ENCODE measurements around the gene P2RX4. TPM values are rescaled to one million over a fixed set of nuclear protein-coding genes. Genes with fewer than 3 reads are reported as not detected.

P2RX4 gene
- total RNA-seq, 1 experiment from 2014 or later, result 40.4 TPM

- Mint-ChIP-seq H3K27me3 (ENCODE audit: insufficient read depth, unreplicated experiment) (no peaks in the 10 kb centered on the region), H3K9me3 (ENCODE audit: unreplicated experiment) (no peaks in the 10 kb centered on the region), H3K4me3 (ENCODE audit: unreplicated experiment) (no peak overlapping the region), H3K4me1 (ENCODE audit: low read depth, unreplicated experiment) (no peaks in the 10 kb centered on the region), H3K27ac (ENCODE audit: unreplicated experiment) (no peak overlapping the region), H3K36me3 (ENCODE audit: insufficient read depth, unreplicated experiment) (no peaks in the 10 kb centered on the region)
- intact Hi-C loops (cut with micrococcal nuclease; ENCODE audit: unreplicated experiment), result no loop called here
- H3K36me3 ChIP-seq (ENCODE audit: control insufficient read depth, insufficient read depth, low read length), result no peaks in the 10 kb centered on the region
- no peaks in the 10 kb centered on the region for H3K9me3 ChIP-seq
- no peak overlapping the region for H3K4me3 ChIP-seq (ENCODE audit: low read depth, low read length)
- TF ChIP-seq, protein P1, sequence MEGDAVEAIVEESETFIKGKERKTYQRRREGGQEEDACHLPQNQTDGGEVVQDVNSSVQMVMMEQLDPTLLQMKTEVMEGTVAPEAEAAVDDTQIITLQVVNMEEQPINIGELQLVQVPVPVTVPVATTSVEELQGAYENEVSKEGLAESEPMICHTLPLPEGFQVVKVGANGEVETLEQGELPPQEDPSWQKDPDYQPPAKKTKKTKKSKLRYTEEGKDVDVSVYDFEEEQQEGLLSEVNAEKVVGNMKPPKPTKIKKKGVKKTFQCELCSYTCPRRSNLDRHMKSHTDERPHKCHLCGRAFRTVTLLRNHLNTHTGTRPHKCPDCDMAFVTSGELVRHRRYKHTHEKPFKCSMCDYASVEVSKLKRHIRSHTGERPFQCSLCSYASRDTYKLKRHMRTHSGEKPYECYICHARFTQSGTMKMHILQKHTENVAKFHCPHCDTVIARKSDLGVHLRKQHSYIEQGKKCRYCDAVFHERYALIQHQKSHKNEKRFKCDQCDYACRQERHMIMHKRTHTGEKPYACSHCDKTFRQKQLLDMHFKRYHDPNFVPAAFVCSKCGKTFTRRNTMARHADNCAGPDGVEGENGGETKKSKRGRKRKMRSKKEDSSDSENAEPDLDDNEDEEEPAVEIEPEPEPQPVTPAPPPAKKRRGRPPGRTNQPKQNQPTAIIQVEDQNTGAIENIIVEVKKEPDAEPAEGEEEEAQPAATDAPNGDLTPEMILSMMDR (IDR thresholded peaks at IDR 0.05; ENCODE audit: insufficient read depth in 1 of 2, low read depth in 1 of 2, low read length in 1 of 2, severe bottlenecking in 1 of 2, unreplicated experiment in 1 of 2), result no peak
- POLR2A ChIA-PET, result interaction anchor here (0.7 kb wide), 1 partner anchor 37 kb away, joined by 8 read pairs; no protein-coding TSS in a partner anchor
- CTCF ChIA-PET, result no interaction called here
- DNase-seq, result no peak
- H3K27me3 ChIP-seq (replicated peaks; ENCODE audit: control insufficient read depth, insufficient read depth, low read length), result no peaks in the 10 kb centered on the region
- BruUV-seq (replicated peaks), result no TSS peak
- H3K4me1 ChIP-seq, result peaks cover 2% of the 10 kb centered on the region; the same call in 1 of the 2 replicates
Measured at GRCh38 chr12:121181181-121181580, 28.7 kb upstream of the P2RX4 start.

DNA sequence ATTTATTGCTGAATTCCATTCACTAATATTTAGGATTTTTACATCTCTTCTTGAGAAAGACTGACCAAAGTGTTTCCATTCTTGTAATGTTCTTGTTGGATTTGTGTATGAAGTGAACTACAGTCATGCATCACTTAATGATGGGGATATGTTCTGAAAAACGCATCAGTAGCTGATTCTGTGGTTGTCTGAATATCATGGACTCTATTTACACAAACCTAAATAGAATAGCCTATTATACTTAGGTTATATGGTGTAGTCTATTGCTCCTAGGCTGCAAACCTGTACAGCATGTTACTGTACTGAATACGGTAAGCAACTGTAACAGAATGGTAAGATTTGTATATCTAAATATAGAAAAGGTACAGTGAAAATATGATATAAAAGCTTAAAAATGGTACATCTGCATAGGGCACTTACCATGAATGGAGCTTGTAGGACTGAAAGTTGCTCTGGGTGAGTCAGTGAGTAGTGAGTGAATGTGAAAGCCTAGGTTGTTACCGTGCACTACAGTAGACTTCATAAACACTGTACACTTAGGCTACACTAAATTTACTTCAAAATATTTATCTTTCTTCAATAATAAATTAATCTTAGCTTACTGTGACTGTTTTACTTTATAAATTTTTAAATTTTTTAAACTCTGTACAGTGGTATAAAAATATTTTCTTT is 27.6 kb upstream of the P2RX4 start:
- no peaks in the 10 kb centered on the region for H3K9me3 ChIP-seq
- BruUV-seq (replicated peaks), result no TSS peak
- POLR2A ChIA-PET, result no interaction called here
- TF ChIP-seq, protein P1 (IDR thresholded peaks at IDR 0.05; ENCODE audit: insufficient read depth in 1 of 2, low read depth in 1 of 2, low read length in 1 of 2, severe bottlenecking in 1 of 2, unreplicated experiment in 1 of 2), result no peak
- no peaks in the 10 kb centered on the region for H3K27me3 ChIP-seq (replicated peaks; ENCODE audit: control insufficient read depth, insufficient read depth, low read length)
- H3K36me3 ChIP-seq (ENCODE audit: control insufficient read depth, insufficient read depth, low read length), result no peaks in the 10 kb centered on the region
- H3K4me3 Mint-ChIP-seq (ENCODE audit: unreplicated experiment), result no peak overlapping the region
- no peaks in the 10 kb centered on the region for H3K9me3 Mint-ChIP-seq (ENCODE audit: unreplicated experiment)
- H3K4me3 ChIP-seq (ENCODE audit: low read depth, low read length), result no peak overlapping the region
- H3K4me1 ChIP-seq, result no peaks in the 10 kb centered on the region
- no peaks in the 10 kb centered on the region for H3K27me3 Mint-ChIP-seq (ENCODE audit: insufficient read depth, unreplicated experiment)
- no peaks in the 10 kb centered on the region for H3K36me3 Mint-ChIP-seq (ENCODE audit: insufficient read depth, unreplicated experiment)
- DNase-seq, result no peak
- H3K4me1 Mint-ChIP-seq (ENCODE audit: low read depth, unreplicated experiment), result no peaks in the 10 kb centered on the region
- intact Hi-C loops (cut with micrococcal nuclease; ENCODE audit: unreplicated experiment), result no loop called here
- CTCF ChIA-PET, result no interaction called here
- no peak overlapping the region for H3K27ac Mint-ChIP-seq (ENCODE audit: unreplicated experiment)

- Mint-ChIP-seq H3K9me3 (ENCODE audit: unreplicated experiment) (no peaks in the 10 kb centered on the region), H3K4me1 (ENCODE audit: low read depth, unreplicated experiment) (no peaks in the 10 kb centered on the region), H3K27ac (ENCODE audit: unreplicated experiment) (no peak overlapping the region), H3K36me3 (ENCODE audit: insufficient read depth, unreplicated experiment) (no peaks in the 10 kb centered on the region), H3K4me3 (ENCODE audit: unreplicated experiment) (no peak overlapping the region), H3K27me3 (ENCODE audit: insufficient read depth, unreplicated experiment) (no peaks in the 10 kb centered on the region)
- intact Hi-C loops (cut with micrococcal nuclease; ENCODE audit: unreplicated experiment), result no loop called here
- TF ChIP-seq, protein P1 (IDR thresholded peaks at IDR 0.05; ENCODE audit: insufficient read depth in 1 of 2, low read depth in 1 of 2, low read length in 1 of 2, severe bottlenecking in 1 of 2, unreplicated experiment in 1 of 2), result no peak
- Histone ChIP-seq H3K36me3 (ENCODE audit: control insufficient read depth, insufficient read depth, low read length) (no peaks in the 10 kb centered on the region), H3K4me1 (no peaks in the 10 kb centered on the region), H3K9me3 (no peaks in the 10 kb centered on the region), H3K27me3 (replicated peaks; ENCODE audit: control insufficient read depth, insufficient read depth, low read length) (no peaks in the 10 kb centered on the region), H3K4me3 (ENCODE audit: low read depth, low read length) (no peak overlapping the region)
- no peak for DNase-seq
- ChIA-PET CTCF (no interaction called here), POLR2A (no interaction called here)
- no TSS peak for BruUV-seq (replicated peaks)
Measured at GRCh38 chr12:121184425-121184824, 25.5 kb upstream of the P2RX4 start.
